Thyroid gland (tissue), 4 donors: ENCODE results near the gene PLCB4. TPM values are rescaled to one million over a fixed set of nuclear protein-coding genes. Genes with fewer than 3 reads are reported as not detected.

Experiments
- DNase-seq, 2 donors: peaks; one replicate each; pipeline ENCODE4 v3.0.0-alpha.2; 2019
- H3K27ac ChIP-seq, 3 donors: fragments of 200-600 bp; sonication (generic); 1 replicate in 2 of 3; 2 replicates in 1 of 3; pipeline ENCODE4 v1.5.1; 2016 to 2019; ENCODE audit warnings: mild to moderate bottlenecking in 1 of 3, moderate library complexity in 1 of 3
- H3K27me3 ChIP-seq: fragments of 200-600 bp; sonication (generic); one replicate; pipeline ENCODE4 v1.5.1; 2019
- H3K36me3 ChIP-seq, 2 donors: fragments of 200-600 bp; sonication (generic); one replicate each; pipeline ENCODE4 v1.5.1; 2016 to 2019
- H3K4me1 ChIP-seq, 2 donors: fragments of 200-600 bp; sonication (generic); one replicate each; pipeline ENCODE4 v1.5.1; 2017 to 2019
- H3K4me3 ChIP-seq, 3 donors: fragments of 200-600 bp; sonication (generic); replicated peaks in 1 of 3; 1 replicate in 2 of 3; 2 replicates in 1 of 3; pipeline ENCODE4 v1.5.1; 2016; ENCODE audit warnings: mild to moderate bottlenecking in 1 of 3
- H3K9me3 ChIP-seq: fragments of 200-600 bp; sonication (generic); one replicate; pipeline ENCODE4 v1.5.1; 2017
- CTCF ChIP-seq, 6 experiments: fragments of 200-600 bp in 3 of 6; fragments of 450-650 bp in 3 of 6; sonication (generic) in 3 of 6; IDR thresholded peaks; one replicate each; pipeline ENCODE4 v1.5.1; 2016 to 2019; ENCODE audit warnings: antibody characterized with exemption in 6 of 6, mild to moderate bottlenecking in 2 of 6, inconsistent platforms in 1 of 6, moderate library complexity in 1 of 6
- POLR2A ChIP-seq, 2 donors: fragments of 450-650 bp; IDR thresholded peaks; one replicate each; pipeline ENCODE4 v1.6.1; 2017; ENCODE audit warnings: antibody characterized with exemption in 2 of 2, mild to moderate bottlenecking in 2 of 2, moderate library complexity in 1 of 2
- WGBS, 2 donors: methylation state at CpG; one replicate each; pipeline ENCODE4 v1.1.5; 2017; 5-methylcytosine and 5-hydroxymethylcytosine counted together
- intact Hi-C: fragments of 100-400 bp; cut with DNase I; formaldehyde crosslinking; loops from one replicate; pipeline ENCODE4 v1.15.1; 2023
- total RNA-seq, 4 donors: library from RNA; depleted of rRNA; stranded (reverse); fragments of >200 nt; gene quantifications; one replicate each; pipeline ENCODE4 v1.2.3, GENCODE V29; 2016

Gene PLCB4
- total RNA-seq, 4 donors from 2014 or later, result 50.9 to 77.9 (median 67.9) TPM

- Histone ChIP-seq H3K27ac (no peak overlapping the region), H3K4me1 (peaks cover 24 to 32% of the 10 kb centered on the region in 2 donors), H3K36me3 (no peaks in the 10 kb centered on the region), H3K4me3 (no peak overlapping the region), H3K9me3 (no peaks in the 10 kb centered on the region), H3K27me3 (no peaks in the 10 kb centered on the region)
- WGBS, 2 donors, result 88 to 98% methylated on average over 1 of the region's 1 CpG
- intact Hi-C loops, result no loop called here
- TF ChIP-seq CTCF (IDR thresholded peaks at IDR 0.05) (no peak), POLR2A (IDR thresholded peaks at IDR 0.05) (no peak)
- DNase-seq, result no peak
Measured at GRCh38 chr20:9108260-9108659, 39.4 kb downstream of the PLCB4 start.

DNA sequence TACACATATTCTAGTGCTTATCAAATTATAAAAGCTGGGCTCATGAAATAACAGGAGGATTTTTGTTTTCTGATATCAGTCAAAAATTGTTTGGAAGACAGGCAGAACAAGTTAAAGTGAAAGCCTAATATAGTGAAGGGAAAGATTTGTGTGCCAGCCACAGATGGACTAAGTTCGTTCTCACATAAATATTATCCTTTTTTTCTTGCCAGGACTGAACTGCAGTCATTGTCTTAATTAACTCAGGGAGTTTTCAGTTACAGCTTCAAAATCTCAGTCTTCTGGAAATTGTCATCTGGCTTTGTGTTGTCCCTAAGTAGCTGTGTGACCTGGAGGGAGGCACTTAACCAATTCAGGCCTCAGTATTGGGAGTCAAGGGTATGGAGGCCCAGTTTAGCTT is 40.7 kb downstream of the PLCB4 start:
- no peaks in the 10 kb centered on the region for H3K36me3 ChIP-seq
- H3K27ac ChIP-seq, result no peak overlapping the region
- H3K27me3 ChIP-seq, result no peaks in the 10 kb centered on the region
- H3K4me3 ChIP-seq, result no peak overlapping the region
- intact Hi-C loops, result no loop called here
- DNase-seq, result no peak
- no peak for TF ChIP-seq CTCF (IDR thresholded peaks at IDR 0.05)
- TF ChIP-seq POLR2A (IDR thresholded peaks at IDR 0.05), result no peak
- no peaks in the 10 kb centered on the region for H3K9me3 ChIP-seq
- peaks cover 27 to 34% of the 10 kb centered on the region in 2 donors for H3K4me1 ChIP-seq
- 70 to 78% methylated on average over 1 of the region's 1 CpG for WGBS, 2 donors

DNA sequence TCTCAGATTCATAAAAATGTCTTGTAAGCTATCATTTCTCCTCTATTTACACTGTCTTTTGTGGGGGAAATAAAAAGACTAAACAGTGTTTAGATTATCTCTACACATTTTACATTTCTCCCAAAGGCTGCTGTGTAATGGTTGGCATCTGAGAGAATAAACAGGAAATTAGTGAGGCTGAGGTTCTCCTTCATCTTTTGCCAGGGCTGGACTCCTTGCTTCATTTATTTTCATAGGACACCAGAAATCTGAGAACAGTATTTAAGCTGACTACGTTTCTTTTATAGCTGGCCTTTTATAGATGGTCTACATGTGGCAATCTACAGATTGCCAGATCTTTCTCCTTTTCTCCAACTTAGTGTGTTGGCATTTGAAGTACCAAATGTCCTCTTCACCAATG is 41.5 kb downstream of the PLCB4 start:
- WGBS, 2 donors, result 23 to 30% methylated on average over 1 of the region's 1 CpG
- intact Hi-C loops, result no loop called here

DNA sequence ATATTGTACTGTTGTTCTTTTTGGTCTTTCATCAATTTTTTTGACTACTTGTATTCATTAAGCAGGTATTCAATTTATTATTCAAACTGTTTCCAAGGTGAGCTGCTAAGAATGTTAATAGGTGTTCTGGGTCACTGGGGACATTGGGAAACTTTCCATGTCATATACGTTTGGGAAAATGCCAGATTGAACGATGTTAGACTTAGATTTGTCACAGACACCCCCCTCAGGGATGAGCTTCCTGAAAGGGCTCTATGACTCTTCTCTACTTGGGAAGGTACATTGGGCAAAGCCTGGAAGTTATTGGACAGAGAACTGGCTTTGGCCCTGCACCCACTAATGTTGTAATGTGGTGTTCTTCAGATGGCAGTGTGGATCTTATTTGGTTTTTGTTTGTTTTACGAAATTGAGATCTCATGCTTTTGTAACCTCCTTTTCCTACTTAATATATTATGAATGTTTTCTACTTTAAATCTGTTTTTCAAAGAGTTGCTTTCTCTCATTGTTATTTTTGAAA is 42.1 kb downstream of the PLCB4 start:
- Histone ChIP-seq H3K27ac (peak overlapping the region in 1 of 3 donors; percentile 0), H3K36me3 (no peaks in the 10 kb centered on the region), H3K4me3 (no peak overlapping the region), H3K4me1 (peaks cover 27 to 34% of the 10 kb centered on the region in 2 donors), H3K27me3 (no peaks in the 10 kb centered on the region), H3K9me3 (no peaks in the 10 kb centered on the region)
- intact Hi-C loops, result no loop called here
- 52 to 76% methylated on average over 3 of the region's 3 CpGs for WGBS, 2 donors
- DNase-seq, result peak in 1 of 2 donors; percentile 24
- TF ChIP-seq CTCF (IDR thresholded peaks at IDR 0.05) (no peak), POLR2A (IDR thresholded peaks at IDR 0.05) (no peak)

More for the DNA sequence above, 41.5 kb downstream of the PLCB4 start:
- Histone ChIP-seq H3K27ac (no peak overlapping the region), H3K4me3 (no peak overlapping the region), H3K4me1 (peaks cover 27 to 34% of the 10 kb centered on the region in 2 donors), H3K36me3 (no peaks in the 10 kb centered on the region), H3K27me3 (no peaks in the 10 kb centered on the region), H3K9me3 (no peaks in the 10 kb centered on the region)
- no peak for DNase-seq
- TF ChIP-seq CTCF (IDR thresholded peaks at IDR 0.05) (no peak), POLR2A (IDR thresholded peaks at IDR 0.05) (no peak)

DNA sequence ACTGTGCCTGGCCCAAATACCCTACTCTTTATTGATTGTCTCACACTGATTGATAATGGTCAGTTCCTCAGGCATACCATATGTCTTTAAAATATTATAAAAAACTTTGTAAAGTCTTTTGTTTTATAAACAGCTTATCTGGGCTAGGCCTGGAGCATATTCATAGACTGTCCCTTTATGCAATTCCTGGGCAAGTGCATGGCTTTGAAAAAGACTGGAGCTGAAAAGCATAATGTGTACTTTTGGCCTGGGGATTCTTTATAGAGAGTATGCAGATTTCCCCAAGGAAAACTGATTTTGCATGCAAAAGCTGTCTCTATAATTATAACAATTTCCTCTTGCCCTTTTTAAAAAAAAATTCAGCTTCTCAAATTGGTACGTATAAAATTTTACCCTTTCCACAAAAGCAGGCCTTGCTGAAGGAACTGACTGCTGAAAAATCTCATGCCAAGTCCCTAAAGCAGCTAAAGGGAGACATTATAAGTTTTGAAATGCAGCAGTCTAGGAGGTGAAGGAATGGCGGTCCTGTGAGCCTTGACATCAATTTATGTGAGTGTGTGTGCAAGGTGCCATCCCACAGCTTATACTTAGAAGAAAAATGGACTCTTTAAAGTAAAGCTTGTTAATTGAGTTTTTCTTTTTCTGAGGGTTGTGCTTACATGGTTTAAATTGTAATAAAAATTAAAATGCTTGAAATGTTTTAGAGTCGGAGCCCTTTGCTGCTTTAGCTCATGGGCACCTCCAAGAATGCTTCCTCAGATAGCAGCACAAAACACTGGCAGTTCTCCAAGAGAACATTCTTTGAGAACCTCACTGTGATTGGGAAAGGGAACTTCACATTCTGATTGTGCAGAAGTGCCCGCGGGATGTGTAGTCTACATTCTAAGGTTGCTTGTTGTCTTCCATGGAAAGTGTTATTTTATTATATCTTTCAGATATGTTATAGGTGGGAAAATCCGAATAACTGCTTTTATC is 43.9 kb downstream of the PLCB4 start:
- H3K27me3 ChIP-seq, result no peaks in the 10 kb centered on the region
- TF ChIP-seq POLR2A (IDR thresholded peaks at IDR 0.05), result no peak
- no peak for TF ChIP-seq CTCF (IDR thresholded peaks at IDR 0.05)
- intact Hi-C loops, result no loop called here
- H3K9me3 ChIP-seq, result no peaks in the 10 kb centered on the region
- 52 to 53% methylated on average over 6 of the region's 6 CpGs for WGBS, 2 donors
- peak overlapping the region in 1 of 3 donors; percentile 15 for H3K27ac ChIP-seq
- no peak overlapping the region for H3K4me3 ChIP-seq
- no peaks in the 10 kb centered on the region for H3K36me3 ChIP-seq
- peak; percentile 49 to 50 for DNase-seq
- H3K4me1 ChIP-seq, result peaks cover 27 to 34% of the 10 kb centered on the region in 2 donors
